HG02840 (cell line): ENCODE measurements around the gene MARVELD3.
"Not testable (repeated sequence)": the region's sequence is repeated elsewhere in the genome, so short reads cannot be mapped to it uniquely, and the experiment has no call there.

Source experiments
- ATAC-seq: cut with Tn5 transposase; IDR thresholded peaks from one replicate; pipeline ENCODE4 v1.9.1; 2021; ENCODE audit warnings: mild to moderate bottlenecking, moderate library complexity, moderate number of reproducible peaks; ENCODE audit not compliant: unreplicated experiment, low FRiP score

Gene MARVELD3, protein sequence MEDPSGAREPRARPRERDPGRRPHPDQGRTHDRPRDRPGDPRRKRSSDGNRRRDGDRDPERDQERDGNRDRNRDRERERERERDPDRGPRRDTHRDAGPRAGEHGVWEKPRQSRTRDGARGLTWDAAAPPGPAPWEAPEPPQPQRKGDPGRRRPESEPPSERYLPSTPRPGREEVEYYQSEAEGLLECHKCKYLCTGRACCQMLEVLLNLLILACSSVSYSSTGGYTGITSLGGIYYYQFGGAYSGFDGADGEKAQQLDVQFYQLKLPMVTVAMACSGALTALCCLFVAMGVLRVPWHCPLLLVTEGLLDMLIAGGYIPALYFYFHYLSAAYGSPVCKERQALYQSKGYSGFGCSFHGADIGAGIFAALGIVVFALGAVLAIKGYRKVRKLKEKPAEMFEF

DNA sequence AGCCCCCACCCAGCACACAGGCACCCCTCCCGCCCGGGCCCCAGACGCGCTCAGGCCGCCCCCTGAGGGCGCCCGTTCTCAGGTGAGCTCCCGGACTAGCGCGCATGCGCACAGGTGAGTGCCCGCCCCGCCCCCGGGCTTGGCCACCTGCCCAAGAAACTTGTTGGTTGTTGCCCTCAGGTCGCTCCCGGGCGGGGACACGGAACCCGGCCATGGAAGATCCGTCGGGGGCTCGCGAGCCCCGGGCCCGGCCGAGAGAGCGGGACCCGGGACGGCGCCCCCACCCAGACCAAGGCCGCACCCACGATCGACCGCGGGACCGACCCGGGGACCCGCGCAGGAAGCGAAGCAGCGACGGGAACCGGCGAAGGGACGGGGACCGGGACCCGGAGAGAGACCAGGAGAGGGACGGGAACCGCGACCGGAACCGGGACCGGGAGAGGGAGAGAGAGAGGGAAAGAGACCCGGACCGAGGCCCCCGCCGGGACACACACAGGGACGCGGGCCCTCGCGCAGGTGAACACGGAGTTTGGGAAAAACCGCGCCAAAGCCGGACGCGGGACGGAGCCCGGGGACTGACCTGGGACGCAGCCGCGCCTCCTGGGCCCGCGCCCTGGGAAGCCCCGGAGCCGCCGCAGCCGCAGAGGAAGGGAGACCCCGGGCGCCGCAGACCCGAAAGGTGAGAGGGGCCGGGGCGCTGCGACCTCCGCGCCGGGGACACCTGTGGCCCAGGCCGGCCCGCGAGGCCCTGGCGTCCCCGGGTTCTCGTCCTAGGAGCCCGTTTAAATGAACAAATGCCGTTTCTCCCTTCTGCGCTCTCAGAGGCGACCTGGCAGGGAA, at the start of gene MARVELD3:
MARVELD3 (plus strand) TSS at position 167 of the 840 bp plus-strand sequence; CDS start at position 213, 46 bp downstream.
- no peak for ATAC-seq

DNA sequence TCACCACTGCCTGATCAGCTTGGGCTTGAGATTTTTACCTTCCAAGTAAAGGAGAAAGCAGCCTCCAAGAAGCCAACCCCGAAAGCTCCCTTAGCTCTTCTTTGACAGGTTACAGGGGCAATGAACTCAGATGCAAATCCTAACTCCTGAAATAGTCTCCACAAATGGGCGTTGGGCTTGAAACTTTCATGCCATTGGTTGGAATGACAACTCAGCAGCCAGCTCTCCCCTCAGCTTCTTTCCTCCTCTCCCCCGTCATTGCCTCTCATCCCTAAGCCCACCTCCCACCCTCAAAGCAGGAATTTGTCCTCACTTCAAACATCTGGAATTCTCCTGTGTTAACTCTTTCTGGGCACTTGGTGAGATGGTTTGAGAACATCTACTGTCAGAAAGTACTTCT, 49.0 kb upstream of the MARVELD3 start, which contains the start of gene TAT:
TAT (minus strand) TSS at position 122 of the 400 bp plus-strand sequence. CDS start 677 bp downstream, outside the sequence.
- no peak for ATAC-seq

DNA sequence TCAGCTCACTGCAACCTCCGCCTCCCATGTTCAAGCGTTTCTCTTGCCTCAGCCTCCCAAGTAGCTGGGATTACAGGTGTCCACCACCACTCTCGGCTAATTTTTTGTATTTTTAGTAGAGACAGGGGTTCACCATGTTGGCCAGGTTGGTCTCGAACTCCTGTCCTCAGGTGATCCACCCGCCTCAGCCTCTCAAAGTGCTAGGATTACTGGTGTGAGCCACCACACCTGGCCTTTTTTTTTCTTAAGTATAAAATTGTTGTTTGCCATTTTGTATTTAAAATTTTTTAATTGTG, 43.5 kb upstream of the MARVELD3 start:
- ATAC-seq = not testable (repeated sequence)

DNA sequence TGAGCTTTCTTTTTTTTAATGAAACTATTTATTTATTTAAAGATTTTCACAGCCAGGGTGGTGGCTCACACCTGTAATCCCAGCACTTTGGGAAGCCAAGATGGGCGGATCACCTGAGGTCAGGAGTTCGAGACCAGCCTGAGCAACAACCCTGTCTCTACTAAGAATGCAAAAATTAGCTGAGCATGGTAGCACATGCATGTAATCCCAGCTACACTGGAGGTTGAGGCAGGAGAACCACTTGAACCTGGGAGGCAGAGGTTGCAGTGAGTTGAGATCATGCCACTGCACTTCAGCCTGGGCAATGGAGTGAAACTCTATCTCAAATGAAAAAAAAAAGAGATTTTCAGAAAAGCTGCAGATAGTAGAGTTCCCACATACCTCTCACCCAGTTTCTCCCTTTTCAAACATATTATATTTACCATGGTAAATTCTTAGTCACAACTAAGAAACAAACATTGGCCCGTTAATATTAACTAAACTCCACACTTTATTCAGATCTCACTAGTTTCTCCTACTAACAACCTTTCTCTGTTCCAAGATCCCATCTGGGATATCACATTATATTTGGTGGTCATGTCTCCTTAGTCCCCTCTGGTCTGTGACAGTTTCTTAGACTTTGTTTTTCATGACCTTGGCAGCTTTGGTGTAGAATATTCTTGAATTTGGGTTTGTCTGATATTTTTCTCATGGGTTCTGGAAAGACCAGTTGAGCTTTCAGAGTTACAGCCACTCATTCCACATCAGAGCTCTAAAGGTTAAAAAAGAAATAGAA, 41.3 kb upstream of the MARVELD3 start:
- ATAC-seq = no peak

DNA sequence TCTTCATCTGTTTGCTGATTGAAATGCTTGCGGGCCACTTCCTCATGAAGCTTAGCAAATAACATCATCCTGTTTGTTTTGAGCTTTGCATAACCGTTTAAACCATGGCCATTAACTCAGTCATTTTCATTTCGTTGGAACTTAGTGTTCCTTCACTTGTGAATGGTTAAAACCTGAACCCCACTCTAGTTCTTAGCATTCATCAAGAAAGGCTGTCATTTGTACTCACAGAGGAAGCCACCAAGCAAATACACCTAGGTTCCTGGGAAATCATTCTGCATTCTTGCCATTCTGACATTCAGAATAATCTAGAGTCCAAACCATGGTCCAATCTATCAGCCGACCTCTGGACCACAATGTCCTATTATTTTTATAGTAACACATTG, 40.7 kb upstream of the MARVELD3 start:
- no peak for ATAC-seq

DNA sequence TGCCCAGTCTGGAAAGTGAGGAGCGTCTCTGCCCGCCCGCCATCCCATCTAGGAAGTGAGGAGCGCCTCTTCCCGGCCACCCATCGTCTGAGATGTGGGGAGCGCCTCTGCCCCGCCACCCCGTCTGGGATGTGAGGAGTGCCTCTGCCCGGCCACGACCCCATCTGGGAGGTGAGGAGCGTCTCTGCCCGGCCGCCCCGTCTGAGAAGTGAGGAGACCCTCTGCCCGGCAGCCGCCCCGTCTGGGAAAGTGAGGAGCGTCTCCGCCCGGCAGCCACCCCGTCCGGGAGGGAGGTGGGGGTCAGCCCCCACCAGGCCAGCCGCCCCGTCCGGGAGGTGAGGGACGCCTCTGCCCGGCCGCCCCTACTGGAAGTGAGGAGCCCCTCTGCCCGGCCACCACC, 36.6 kb upstream of the MARVELD3 start:
- ATAC-seq = not testable (repeated sequence)

DNA sequence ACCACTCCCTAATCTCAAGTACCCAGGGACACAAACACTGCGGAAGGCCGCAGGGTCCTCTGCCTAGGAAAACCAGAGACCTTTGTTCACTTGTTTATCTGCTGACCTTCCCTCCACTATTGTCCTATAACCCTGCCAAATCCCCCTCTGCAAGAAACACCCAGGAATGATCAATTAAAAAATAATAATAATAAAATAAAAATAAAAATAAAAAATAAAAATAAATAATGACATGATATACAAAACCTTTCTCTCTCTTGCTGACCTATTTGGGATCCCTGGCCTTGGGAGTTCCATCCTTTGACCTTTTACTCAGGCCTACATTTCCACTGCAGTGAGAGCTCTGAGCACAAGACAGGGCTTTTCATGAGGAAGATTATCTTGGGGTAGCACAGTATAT, 35.9 kb upstream of the MARVELD3 start:
- not testable (repeated sequence) for ATAC-seq

DNA sequence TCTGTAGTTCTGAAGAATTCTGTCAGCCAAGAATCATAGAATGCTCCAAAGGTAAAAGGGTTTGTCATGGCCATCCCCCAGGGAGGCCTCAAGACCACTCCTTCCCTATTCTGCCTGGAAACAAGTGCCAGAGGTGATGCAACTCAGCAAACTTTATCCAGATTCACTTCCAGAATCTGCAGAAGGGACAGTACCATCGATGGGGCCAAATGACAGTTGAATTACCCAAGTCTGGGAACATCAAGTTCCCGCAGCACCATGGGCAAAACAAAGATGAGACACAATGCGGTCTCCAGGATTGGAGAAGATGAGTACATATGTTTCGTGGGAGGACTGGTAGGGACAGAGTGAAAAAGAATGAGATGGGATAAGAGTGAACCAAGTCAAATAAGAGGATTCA, 35.4 kb upstream of the MARVELD3 start:
- ATAC-seq = no peak

DNA sequence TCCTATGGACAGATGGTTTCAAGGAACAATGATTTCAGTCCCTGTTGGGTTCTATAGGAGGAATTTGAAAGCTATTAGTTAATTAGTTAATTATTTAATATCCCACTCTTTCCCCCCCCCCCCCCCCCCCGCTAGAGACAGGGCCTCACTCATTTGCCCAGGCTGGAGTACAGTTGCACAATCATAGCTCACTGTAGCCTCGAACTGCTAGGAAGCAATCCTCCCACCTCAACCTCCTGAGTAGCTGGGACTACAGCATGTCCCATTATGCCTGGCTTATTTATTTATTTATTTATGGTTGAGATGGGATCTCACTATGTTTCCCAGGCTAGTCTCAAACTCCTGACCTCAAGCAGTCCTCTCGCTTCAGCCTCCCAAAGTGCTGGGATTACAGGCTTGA, 34.1 kb upstream of the MARVELD3 start:
- no peak for ATAC-seq

DNA sequence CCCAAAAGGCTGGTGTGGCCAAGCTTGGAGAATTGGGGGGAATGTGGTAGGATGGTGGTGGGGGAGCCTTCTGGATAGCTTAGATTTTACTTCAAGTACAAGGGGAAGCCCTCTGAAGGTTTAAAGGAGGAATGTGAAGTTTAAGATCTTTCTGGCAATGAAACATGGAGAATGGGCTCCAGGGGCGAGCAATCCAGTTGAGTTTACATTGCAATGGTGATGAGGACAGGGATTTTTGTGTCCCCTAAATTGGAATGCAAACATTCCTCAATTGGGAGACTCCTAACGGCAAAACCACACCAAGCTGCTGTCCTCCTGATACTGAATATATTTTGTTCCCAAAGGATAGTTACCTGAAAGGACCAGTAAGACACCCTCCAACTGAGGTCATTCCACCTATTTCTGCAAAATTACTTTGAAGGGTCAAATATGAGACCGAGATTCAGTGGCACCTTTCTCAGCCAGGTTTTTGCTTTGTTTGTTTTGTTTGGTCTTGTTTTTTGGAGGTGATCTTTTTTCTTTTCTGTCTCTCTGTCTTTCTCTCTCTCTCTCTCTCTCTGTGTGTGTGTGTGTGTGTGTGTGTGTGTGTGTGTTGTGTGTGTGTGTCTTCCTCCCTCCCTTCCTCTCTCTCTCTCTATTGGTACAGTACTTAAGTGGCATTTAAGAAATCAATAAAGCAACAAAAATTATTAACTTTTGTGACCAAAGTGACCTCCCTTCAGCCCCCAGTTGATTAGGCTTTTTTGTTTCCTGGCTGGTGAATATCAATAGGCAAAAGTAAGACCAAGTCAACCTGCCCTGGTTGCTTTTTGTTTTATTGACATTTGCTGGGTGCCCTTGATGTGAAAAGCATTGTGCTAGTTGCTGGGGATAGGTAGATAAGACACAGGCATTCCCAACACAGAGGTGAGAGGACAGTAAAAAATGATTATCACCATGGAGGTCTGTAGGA, 32.7 kb upstream of the MARVELD3 start:
- ATAC-seq = no peak

DNA sequence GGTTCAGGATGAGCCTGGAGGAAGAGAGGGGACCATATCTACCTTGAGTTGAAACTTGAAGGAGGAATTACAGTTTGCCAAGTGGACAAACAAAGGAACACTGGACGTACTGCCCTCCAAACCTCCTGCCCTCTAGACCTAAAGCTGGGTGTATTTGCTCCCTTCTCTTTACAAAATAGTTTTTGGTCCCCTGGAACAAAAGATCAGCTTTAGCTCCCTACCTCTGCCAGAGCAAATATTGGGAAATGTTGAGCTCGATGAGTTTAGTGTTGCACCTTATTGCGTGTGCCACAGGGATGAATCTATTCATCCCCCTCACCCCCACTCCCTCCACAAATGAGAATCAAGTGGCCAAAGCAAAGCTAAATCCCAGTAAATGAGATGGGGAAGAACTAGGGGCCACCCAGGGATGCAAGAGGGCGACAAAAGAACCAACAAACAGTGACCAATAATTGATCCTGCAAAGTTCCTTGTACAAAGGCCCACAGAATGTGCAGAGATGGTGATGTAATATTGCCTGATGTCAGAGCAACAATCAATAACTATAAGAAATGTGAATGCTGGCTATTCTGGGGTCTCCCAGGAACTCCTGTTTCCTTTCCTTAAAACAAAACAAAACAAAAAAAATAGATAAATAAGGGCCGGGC, 31.9 kb upstream of the MARVELD3 start:
- no peak for ATAC-seq

DNA sequence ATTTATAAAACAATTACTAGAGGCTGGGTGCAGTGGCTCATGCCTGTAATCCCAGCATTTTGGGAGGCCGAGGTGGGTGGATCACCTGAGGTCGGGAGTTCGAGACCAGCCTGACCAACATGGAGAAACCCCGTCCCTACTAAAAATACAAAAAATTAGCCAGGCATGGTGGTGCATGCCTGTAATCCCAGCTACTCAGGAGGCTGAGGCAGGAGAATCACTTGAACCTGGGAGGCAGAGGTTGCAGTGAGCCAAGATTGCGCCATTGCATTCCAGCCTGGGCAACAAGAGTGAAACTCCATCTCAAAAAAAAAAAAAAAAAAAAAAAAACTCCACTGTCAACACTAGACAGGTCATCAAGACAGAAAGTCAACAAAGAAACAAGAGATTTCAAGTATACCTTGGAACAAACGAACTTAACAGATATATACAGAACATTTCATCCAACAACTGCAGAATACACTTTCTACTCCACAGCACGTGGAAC, 30.6 kb upstream of the MARVELD3 start:
- not testable (repeated sequence) for ATAC-seq

DNA sequence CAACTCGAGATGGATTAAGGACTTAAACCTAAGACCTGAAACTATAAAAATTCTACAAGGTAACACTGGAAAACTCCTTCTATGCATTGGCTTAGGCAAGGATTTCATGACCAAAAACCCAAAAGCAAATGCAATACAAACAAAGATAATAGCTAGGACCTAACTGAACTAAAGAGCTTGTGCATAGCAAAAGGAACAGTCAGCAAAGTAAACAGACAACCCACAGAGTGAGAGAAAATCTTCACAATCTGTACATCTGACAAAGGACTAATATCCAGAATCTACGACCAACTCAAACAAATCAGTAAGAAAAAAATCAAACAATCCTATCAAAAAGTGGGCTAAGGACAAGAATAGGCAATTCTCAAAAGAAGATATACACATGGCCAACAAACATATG, 27.6 kb upstream of the MARVELD3 start:
- ATAC-seq = not testable (repeated sequence)

DNA sequence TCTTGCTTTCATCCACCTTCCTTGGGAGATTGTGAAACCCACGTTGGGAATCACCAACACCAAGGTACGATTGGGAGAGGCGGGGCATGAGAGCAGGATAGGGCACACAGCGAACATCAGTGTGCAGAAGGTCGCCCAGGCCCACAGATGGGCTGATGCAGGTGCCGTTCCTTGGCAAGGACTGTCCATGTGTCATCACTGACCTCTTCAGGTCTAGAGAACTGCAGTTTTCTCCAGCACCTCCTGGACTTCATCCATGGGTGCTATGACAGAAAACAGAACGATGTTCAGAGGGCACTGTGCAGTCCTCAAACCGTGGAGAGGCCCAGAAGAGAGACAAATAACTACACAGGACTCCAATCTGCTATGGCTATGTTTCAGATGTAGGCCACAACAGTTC, 25.2 kb upstream of the MARVELD3 start:
- no peak for ATAC-seq

DNA sequence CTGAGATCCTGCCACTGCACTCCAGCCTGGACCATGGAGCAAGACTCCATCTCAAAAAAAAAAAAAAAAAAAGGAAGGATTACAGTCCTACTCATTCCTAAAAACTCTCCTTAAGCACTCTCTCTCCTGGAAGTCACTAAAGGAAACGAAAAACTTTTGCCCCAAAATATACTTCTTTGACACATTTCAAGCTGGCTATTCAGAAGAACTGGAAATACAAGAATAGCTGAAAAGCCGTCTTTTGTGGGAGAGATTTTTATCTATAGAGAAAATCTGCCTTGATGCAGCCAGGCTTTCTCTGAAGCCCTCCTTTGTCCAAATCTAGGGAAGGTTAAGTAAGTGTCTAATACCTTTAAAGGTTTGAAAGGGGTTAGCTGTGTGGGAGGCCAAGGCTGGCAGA, 16.9 kb upstream of the MARVELD3 start:
- no peak for ATAC-seq

DNA sequence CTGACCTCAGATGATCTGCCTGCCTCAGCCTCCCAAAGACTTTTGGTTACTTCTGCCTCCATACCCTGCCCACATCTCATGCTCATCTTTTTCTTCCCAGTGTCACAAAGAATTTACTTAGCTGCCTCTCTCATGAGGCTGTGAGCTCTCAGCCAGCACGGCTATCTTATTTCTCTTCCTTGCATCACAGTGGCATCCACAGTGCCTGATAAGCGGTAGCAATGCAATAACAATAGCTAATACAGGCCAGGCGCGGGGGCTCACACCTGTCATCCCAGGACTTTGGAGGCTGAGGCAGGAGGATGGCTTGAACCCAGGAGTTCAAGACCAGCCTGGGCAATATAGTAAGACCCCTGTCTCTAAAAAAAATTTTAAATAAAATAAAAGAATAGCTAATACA, 15.5 kb upstream of the MARVELD3 start:
- no peak for ATAC-seq

DNA sequence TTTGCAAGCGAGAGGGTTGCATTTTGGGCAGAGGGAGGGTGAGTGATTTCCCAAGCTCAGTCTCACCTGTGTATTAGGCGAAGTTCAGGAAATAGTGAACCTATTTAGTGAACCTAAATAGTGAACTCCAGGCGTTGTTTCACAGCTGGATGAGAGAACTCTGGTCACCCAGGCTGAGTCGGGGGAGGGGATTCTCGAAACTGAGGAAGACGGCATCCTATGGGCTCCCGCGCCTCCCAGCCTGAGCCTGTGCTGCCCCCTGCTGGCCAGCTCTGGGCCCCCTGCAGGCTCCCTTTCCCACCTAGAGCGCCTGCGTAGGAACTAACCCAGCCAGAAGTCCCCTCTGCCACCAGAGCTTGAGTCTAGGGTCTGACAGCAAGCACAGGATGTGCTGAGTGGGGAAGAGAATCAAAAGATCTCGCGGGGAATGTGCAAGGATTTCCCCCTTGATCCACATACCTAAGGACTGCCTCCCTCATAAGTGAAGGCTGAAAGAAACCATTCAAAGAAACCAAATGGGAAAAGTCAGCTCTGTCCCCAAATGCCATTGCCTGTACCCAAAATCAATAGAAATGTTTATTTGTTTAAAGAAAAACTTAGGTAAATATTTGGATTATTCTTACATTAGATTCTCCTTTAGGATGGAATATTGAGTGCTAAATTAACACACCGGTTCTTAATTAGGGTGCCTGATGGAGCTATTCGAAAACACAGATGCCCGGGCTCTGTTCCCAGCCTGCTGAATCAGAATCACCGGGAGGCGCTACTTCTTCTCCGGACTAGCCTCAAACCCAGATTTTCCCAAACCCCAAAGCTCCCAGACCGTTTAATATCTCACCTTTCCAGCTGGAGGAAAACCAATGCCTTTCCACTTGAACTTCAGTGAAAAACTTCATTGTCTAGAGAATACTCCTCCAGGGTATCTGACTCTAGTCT, 14.8 kb upstream of the MARVELD3 start:
- no peak for ATAC-seq

DNA sequence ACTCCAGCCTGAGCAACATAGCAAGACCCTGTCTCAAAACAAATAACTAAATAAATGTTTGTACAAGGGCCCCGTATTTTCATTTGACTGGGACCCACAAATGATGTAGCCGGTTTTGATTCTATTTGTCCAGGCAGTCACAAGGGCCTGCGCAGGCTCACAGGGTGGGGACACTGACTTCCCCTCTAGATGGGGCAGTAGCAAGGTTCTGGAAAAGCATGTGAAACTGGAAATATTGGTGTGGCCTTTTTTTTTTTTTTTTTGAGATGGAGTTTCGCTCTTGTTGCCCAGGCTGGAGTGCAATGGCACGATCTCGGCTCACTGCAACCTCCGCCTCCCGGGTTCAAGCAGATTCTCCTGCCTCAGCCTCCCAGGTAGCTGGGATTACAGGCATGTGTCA, 11.0 kb upstream of the MARVELD3 start:
- not testable (repeated sequence) for ATAC-seq
